ENCODE results near the gene PRIMA1. TPM values are rescaled to one million over a fixed set of nuclear protein-coding genes. Genes with fewer than 3 reads are reported as not detected.

Gene PRIMA1
- total and polyA plus RNA-seq, 10 of the 15 experiments (the other 5 are each of a cell fraction or from before 2014, with no cell fraction given) = not detected

DNA sequence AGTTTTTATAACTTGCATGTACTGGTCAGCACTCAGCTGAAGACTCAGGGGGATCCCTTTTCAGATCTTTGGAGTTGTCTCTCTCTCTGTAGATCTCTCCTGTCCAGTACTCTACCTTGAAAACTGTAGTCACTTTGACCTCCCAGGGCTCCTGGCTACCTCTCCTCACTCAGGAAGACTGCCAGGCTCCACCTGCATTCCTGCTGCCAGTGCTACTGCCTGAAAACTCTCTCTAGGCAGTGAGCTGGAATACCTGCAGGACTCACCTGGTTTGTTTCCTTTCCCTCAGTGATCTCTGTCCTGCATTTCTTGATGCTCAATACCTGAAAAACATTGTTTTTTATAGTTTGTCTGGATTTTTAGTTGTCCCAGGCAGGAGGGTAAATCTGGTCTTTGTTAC is 87.4 kb downstream of the PRIMA1 start:
- POLR2A ChIA-PET = no interaction called here
- DNase-seq (ENCODE audit: low read depth, low spot score) (no peak), FAIRE-seq (no peak), ATAC-seq (no peak)
- TF ChIP-seq, protein P1, sequence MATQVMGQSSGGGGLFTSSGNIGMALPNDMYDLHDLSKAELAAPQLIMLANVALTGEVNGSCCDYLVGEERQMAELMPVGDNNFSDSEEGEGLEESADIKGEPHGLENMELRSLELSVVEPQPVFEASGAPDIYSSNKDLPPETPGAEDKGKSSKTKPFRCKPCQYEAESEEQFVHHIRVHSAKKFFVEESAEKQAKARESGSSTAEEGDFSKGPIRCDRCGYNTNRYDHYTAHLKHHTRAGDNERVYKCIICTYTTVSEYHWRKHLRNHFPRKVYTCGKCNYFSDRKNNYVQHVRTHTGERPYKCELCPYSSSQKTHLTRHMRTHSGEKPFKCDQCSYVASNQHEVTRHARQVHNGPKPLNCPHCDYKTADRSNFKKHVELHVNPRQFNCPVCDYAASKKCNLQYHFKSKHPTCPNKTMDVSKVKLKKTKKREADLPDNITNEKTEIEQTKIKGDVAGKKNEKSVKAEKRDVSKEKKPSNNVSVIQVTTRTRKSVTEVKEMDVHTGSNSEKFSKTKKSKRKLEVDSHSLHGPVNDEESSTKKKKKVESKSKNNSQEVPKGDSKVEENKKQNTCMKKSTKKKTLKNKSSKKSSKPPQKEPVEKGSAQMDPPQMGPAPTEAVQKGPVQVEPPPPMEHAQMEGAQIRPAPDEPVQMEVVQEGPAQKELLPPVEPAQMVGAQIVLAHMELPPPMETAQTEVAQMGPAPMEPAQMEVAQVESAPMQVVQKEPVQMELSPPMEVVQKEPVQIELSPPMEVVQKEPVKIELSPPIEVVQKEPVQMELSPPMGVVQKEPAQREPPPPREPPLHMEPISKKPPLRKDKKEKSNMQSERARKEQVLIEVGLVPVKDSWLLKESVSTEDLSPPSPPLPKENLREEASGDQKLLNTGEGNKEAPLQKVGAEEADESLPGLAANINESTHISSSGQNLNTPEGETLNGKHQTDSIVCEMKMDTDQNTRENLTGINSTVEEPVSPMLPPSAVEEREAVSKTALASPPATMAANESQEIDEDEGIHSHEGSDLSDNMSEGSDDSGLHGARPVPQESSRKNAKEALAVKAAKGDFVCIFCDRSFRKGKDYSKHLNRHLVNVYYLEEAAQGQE (IDR thresholded peaks at IDR 0.05; ENCODE audit: low read depth, low read length) = no peak
- TF ChIP-seq PML (IDR thresholded peaks at IDR 0.05; ENCODE audit: low read length) = no peak
- Histone ChIP-seq H3K4me3 (no peak overlapping the region), H3K4me2 (ENCODE audit: control insufficient read depth, insufficient read depth) (no peak overlapping the region), H4K20me1 (ENCODE audit: control insufficient read depth, insufficient read depth) (no peaks in the 10 kb centered on the region), H3K4me1 (ENCODE audit: control insufficient read depth, insufficient read depth, low read length) (no peaks in the 10 kb centered on the region), H3K36me3 (ENCODE audit: control insufficient read depth in 2 of 2, insufficient read depth in 2 of 2, low read length in 1 of 2) (no peaks in the 10 kb centered on the region), H3K79me2 (ENCODE audit: control insufficient read depth, insufficient read depth, low read length) (no peaks in the 10 kb centered on the region), H3K27ac (ENCODE audit: control insufficient read depth, insufficient read depth) (no peak overlapping the region), H3K9ac (ENCODE audit: control insufficient read depth, insufficient read depth, low read length) (no peak overlapping the region), H2AFZ (ENCODE audit: control insufficient read depth, low read depth, low read length) (no peak overlapping the region), H3K27me3 (replicated peaks in 1 of 2; ENCODE audit: control insufficient read depth in 2 of 2, insufficient read depth in 2 of 2, low read length in 1 of 2) (peaks cover 0 to 3% of the 10 kb centered on the region in 2 experiments; a peak in 2 of 4 replicates), H3K9me3 (replicated peaks; ENCODE audit: control insufficient read depth, insufficient read depth, low read length) (no peaks in the 10 kb centered on the region)
- CTCF ChIA-PET = no interaction called here
- SMC1A ChIA-PET (ENCODE audit: uncharacterized antibody, unreplicated experiment) = no interaction called here
- in situ Hi-C loops (cut with MboI) (no loop called here), intact Hi-C loops (cut with micrococcal nuclease; ENCODE audit: unreplicated experiment) (no loop called here)
- RAD21 ChIA-PET (ENCODE audit: unreplicated experiment) = no interaction called here
- no TSS peak for BruUV-seq (replicated peaks)

DNA sequence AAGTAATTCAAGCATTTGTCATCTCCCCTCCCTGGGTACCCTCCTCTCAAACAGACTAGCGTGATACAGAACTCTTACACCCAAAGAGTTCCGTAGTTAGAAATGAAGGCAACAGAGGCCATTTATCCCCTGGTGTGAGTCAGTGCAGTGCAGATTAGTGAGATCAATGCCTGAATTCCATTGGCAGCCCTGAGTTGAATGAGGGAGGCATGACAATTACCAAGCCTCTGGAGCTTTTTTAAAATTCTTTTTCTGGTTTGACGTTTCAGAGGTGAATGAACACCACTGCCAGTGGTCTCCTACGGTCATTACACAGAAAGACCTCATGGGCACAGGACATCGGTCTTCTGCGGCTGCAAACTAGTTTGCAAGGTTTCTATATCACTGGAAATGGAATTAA is 94.4 kb downstream of the PRIMA1 start:
- no peak for DNase-seq (ENCODE audit: low read depth, low spot score)
- Histone ChIP-seq H3K4me1 (ENCODE audit: control insufficient read depth, insufficient read depth, low read length) (no peaks in the 10 kb centered on the region), H3K9ac (ENCODE audit: control insufficient read depth, insufficient read depth, low read length) (no peak overlapping the region), H3K4me3 (no peak overlapping the region), H4K20me1 (ENCODE audit: control insufficient read depth, insufficient read depth) (no peaks in the 10 kb centered on the region), H3K27me3 (replicated peaks in 1 of 2; ENCODE audit: control insufficient read depth in 2 of 2, insufficient read depth in 2 of 2, low read length in 1 of 2) (no peaks in the 10 kb centered on the region; a peak in 1 of 4 replicates), H3K79me2 (ENCODE audit: control insufficient read depth, insufficient read depth, low read length) (no peaks in the 10 kb centered on the region), H3K27ac (ENCODE audit: control insufficient read depth, insufficient read depth) (no peak overlapping the region), H3K36me3 (ENCODE audit: control insufficient read depth in 2 of 2, insufficient read depth in 2 of 2, low read length in 1 of 2) (no peaks in the 10 kb centered on the region), H3K4me2 (ENCODE audit: control insufficient read depth, insufficient read depth) (no peak overlapping the region), H3K9me3 (replicated peaks; ENCODE audit: control insufficient read depth, insufficient read depth, low read length) (no peaks in the 10 kb centered on the region), H2AFZ (ENCODE audit: control insufficient read depth, low read depth, low read length) (no peak overlapping the region)
- in situ Hi-C loops (cut with MboI) (no loop called here), intact Hi-C loops (cut with micrococcal nuclease; ENCODE audit: unreplicated experiment) (no loop called here)
- CTCF ChIA-PET = no interaction called here
- POLR2A ChIA-PET = no interaction called here
- RAD21 ChIA-PET (ENCODE audit: unreplicated experiment) = no interaction called here
- no TSS peak for BruUV-seq (replicated peaks)
- WGBS (ENCODE audit: insufficient coverage, insufficient replicate concordance, low lambda C conversion rate, missing lambda C conversion rate) = 38% methylated on average over 6 of the region's 6 CpGs
- FAIRE-seq = no peak
- TF ChIP-seq KLF5 (IDR thresholded peaks at IDR 0.05; ENCODE audit: partially characterized antibody) = no peak
- TF ChIP-seq SUZ12 (IDR thresholded peaks at IDR 0.05; ENCODE audit: unreplicated experiment) = no peak
- TF ChIP-seq, protein P2, sequence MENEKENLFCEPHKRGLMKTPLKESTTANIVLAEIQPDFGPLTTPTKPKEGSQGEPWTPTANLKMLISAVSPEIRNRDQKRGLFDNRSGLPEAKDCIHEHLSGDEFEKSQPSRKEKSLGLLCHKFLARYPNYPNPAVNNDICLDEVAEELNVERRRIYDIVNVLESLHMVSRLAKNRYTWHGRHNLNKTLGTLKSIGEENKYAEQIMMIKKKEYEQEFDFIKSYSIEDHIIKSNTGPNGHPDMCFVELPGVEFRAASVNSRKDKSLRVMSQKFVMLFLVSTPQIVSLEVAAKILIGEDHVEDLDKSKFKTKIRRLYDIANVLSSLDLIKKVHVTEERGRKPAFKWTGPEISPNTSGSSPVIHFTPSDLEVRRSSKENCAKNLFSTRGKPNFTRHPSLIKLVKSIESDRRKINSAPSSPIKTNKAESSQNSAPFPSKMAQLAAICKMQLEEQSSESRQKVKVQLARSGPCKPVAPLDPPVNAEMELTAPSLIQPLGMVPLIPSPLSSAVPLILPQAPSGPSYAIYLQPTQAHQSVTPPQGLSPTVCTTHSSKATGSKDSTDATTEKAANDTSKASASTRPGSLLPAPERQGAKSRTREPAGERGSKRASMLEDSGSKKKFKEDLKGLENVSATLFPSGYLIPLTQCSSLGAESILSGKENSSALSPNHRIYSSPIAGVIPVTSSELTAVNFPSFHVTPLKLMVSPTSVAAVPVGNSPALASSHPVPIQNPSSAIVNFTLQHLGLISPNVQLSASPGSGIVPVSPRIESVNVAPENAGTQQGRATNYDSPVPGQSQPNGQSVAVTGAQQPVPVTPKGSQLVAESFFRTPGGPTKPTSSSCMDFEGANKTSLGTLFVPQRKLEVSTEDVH (IDR thresholded peaks at IDR 0.05; ENCODE audit: low read depth, partially characterized antibody) = no peak
- TF ChIP-seq NR2C1 (IDR thresholded peaks at IDR 0.05) = no peak
- SMC1A ChIA-PET (ENCODE audit: uncharacterized antibody, unreplicated experiment) = no interaction called here
- no peak for ATAC-seq

All from GM12878 (cell line).